ENCODE measurements around the gene RGS3. TPM values are rescaled to one million over a fixed set of nuclear protein-coding genes. Genes with fewer than 3 reads are reported as not detected.

Gene RGS3
- total RNA-seq, 8 experiments from 2014 or later, result 5.7 to 82.3 (median 50.6) TPM

- Histone ChIP-seq H3K4me1 (replicated peaks in 1 of 2) (peaks cover 44 to 54% of the 10 kb centered on the region in 2 donors), H3K4me3 (no peak overlapping the region), H3K27ac (no peak overlapping the region)
- in situ Hi-C loops (cut with MboI; ENCODE audit: low pct_unique_long_range_greater_than_20kb in 2 of 9, low sequenced_read_pairs in 9 of 9, unreplicated experiment in 9 of 9), result no loop called here
- 86 to 100% (median 97%) methylated on average over 1 to 8 of the region's 9 CpGs; no CpG with 5 or more reads in 3 of the 10 experiments for WGBS, 10 experiments
- no peak for ATAC-seq (replicated peaks in 6 of 8)
Observed at GRCh38 chr9:113623851-113624485, 160.4 kb downstream of the RGS3 start.

- in situ Hi-C loops (cut with MboI; ENCODE audit: low pct_unique_long_range_greater_than_20kb in 2 of 9, low sequenced_read_pairs in 9 of 9, unreplicated experiment in 9 of 9), result no loop called here
- Histone ChIP-seq H3K27ac (peak overlapping the region in 1 of 2 donors; percentile 55), H3K4me1 (replicated peaks in 1 of 2) (peaks cover 44 to 49% of the 10 kb centered on the region in 2 donors), H3K4me3 (no peak overlapping the region)
- WGBS, 10 experiments, result 0 to 72% (median 27%) methylated on average over 1 to 4 of the region's 9 CpGs; no CpG with 5 or more reads in 4 of the 10 experiments
- peak in 1 of 8 experiments; percentile 3 for ATAC-seq (replicated peaks in 6 of 8)
Observed at GRCh38 chr9:113624721-113625120, 161.2 kb downstream of the RGS3 start.

GRCh38 chr9:113625486-113625885, 162.0 kb downstream of the RGS3 start:
- ATAC-seq (replicated peaks in 6 of 8), result no peak
- H3K4me1 ChIP-seq (replicated peaks in 1 of 2), result peaks cover 37 to 42% of the 10 kb centered on the region in 2 donors
- in situ Hi-C loops (cut with MboI; ENCODE audit: low pct_unique_long_range_greater_than_20kb in 2 of 9, low sequenced_read_pairs in 9 of 9, unreplicated experiment in 9 of 9), result no loop called here
- 100% methylated on average over 1 to 5 of the region's 8 CpGs; no CpG with 5 or more reads in 3 of the 10 experiments for WGBS, 10 experiments
- no peak overlapping the region for H3K4me3 ChIP-seq
- no peak overlapping the region for H3K27ac ChIP-seq

- Histone ChIP-seq H3K4me1 (replicated peaks in 1 of 2) (peaks cover 22 to 28% of the 10 kb centered on the region in 2 donors), H3K27ac (no peak overlapping the region), H3K4me3 (no peak overlapping the region)
- in situ Hi-C loops (cut with MboI; ENCODE audit: low pct_unique_long_range_greater_than_20kb in 2 of 9, low sequenced_read_pairs in 9 of 9, unreplicated experiment in 9 of 9), result no loop called here
- ATAC-seq (replicated peaks in 6 of 8), result no peak
- 0 to 100% (median 68%) methylated on average over 1 to 4 of the region's 8 CpGs; no CpG with 5 or more reads in 2 of the 10 experiments for WGBS, 10 experiments
Observed at GRCh38 chr9:113626735-113627495, 163.4 kb downstream of the RGS3 start.

GRCh38 chr9:113628621-113629020, 165.1 kb downstream of the RGS3 start:
- no peak overlapping the region for H3K27ac ChIP-seq
- 47 to 100% (median 84%) methylated on average over 2 to 4 of the region's 4 CpGs; no CpG with 5 or more reads in 2 of the 10 experiments for WGBS, 10 experiments
- peaks cover 6 to 10% of the 10 kb centered on the region in 2 donors for H3K4me1 ChIP-seq (replicated peaks in 1 of 2)
- in situ Hi-C loops (cut with MboI; ENCODE audit: low pct_unique_long_range_greater_than_20kb in 2 of 9, low sequenced_read_pairs in 9 of 9, unreplicated experiment in 9 of 9), result no loop called here
- no peak overlapping the region for H3K4me3 ChIP-seq
- no peak for ATAC-seq (replicated peaks in 6 of 8)

- peaks cover 0 to 5% of the 10 kb centered on the region in 2 donors for H3K4me1 ChIP-seq (replicated peaks in 1 of 2)
- in situ Hi-C loops (cut with MboI; ENCODE audit: low pct_unique_long_range_greater_than_20kb in 2 of 9, low sequenced_read_pairs in 9 of 9, unreplicated experiment in 9 of 9), result no loop called here
- 77 to 100% (median 94%) methylated on average over 1 to 11 of the region's 11 CpGs; no CpG with 5 or more reads in 1 of the 10 experiments for WGBS, 10 experiments
- H3K4me3 ChIP-seq, result no peak overlapping the region
- ATAC-seq (replicated peaks in 6 of 8), result no peak
- no peak overlapping the region for H3K27ac ChIP-seq
Observed at GRCh38 chr9:113630386-113631136, 167.0 kb downstream of the RGS3 start.

- 0 to 100% (median 73%) methylated on average over 1 to 2 of the region's 10 CpGs; no CpG with 5 or more reads in 5 of the 10 experiments for WGBS, 10 experiments
- in situ Hi-C loops (cut with MboI; ENCODE audit: low pct_unique_long_range_greater_than_20kb in 2 of 9, low sequenced_read_pairs in 9 of 9, unreplicated experiment in 9 of 9), result no loop called here
- no peak for ATAC-seq (replicated peaks in 6 of 8)
Observed at GRCh38 chr9:113631137-113631765, 167.7 kb downstream of the RGS3 start.

GRCh38 chr9:113631871-113632665, 168.5 kb downstream of the RGS3 start:
- Histone ChIP-seq H3K4me1 (replicated peaks in 1 of 2) (peaks cover 0 to 5% of the 10 kb centered on the region in 2 donors), H3K27ac (no peak overlapping the region), H3K4me3 (no peak overlapping the region)
- WGBS, 10 experiments, result 0 to 90% (median 27%) methylated on average over 1 to 7 of the region's 8 CpGs; no CpG with 5 or more reads in 3 of the 10 experiments
- peak in 3 of 8 experiments; percentile 36 to 83 (median 81) for ATAC-seq (replicated peaks in 6 of 8)
- in situ Hi-C loops (cut with MboI; ENCODE audit: low pct_unique_long_range_greater_than_20kb in 2 of 9, low sequenced_read_pairs in 9 of 9, unreplicated experiment in 9 of 9), result no loop called here

More at GRCh38 chr9:113631137-113631765, 167.7 kb downstream of the RGS3 start:
- H3K4me1 ChIP-seq (replicated peaks in 1 of 2), result peaks cover 0 to 5% of the 10 kb centered on the region in 2 donors
- no peak overlapping the region for H3K27ac ChIP-seq
- no peak overlapping the region for H3K4me3 ChIP-seq

- ATAC-seq (replicated peaks in 6 of 8), result no peak
- 29 to 94% (median 80%) methylated on average over 1 to 12 of the region's 15 CpGs; no CpG with 5 or more reads in 1 of the 10 experiments for WGBS, 10 experiments
- no peak overlapping the region for H3K27ac ChIP-seq
Observed at GRCh38 chr9:113632776-113633590, 169.5 kb downstream of the RGS3 start.

GRCh38 chr9:113633782-113634595, 170.5 kb downstream of the RGS3 start:
- 33 to 96% (median 85%) methylated on average over 1 to 6 of the region's 11 CpGs; no CpG with 5 or more reads in 4 of the 10 experiments for WGBS, 10 experiments
- Histone ChIP-seq H3K4me1 (replicated peaks in 1 of 2) (peaks cover 3 to 11% of the 10 kb centered on the region in 2 donors), H3K4me3 (no peak overlapping the region), H3K27ac (no peak overlapping the region)
- in situ Hi-C loops (cut with MboI; ENCODE audit: low pct_unique_long_range_greater_than_20kb in 2 of 9, low sequenced_read_pairs in 9 of 9, unreplicated experiment in 9 of 9), result no loop called here
- peak in 3 of 8 experiments; percentile 30 to 57 (median 30) for ATAC-seq (replicated peaks in 6 of 8)

More at GRCh38 chr9:113632776-113633590, 169.5 kb downstream of the RGS3 start:
- H3K4me1 ChIP-seq (replicated peaks in 1 of 2), result peaks cover under 1 to 3% of the 10 kb centered on the region in 2 donors
- H3K4me3 ChIP-seq, result no peak overlapping the region
- in situ Hi-C loops (cut with MboI; ENCODE audit: low pct_unique_long_range_greater_than_20kb in 2 of 9, low sequenced_read_pairs in 9 of 9, unreplicated experiment in 9 of 9), result no loop called here
